ENCODE data around the gene MACROD2.

DNA sequence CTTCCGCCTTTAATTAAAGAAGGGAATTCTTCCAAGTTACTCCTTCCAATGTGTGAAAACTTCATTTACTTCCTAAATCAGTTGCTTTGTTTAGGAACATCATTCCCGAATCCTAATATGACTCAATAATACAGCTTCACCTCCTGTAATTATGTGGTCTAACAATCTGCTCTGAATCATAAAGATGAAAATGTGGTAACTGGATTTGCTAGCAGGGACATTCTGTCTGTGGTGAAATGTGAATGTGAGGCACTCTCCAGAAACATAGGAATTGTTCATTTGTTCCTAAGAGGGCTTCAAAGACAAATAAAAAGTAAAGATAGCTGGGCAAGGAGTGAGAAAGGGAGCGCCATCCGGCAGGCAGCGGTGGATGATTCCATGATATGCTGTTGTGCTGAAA is 1899.8 kb downstream of the MACROD2 start:
- no peak for TF ChIP-seq CTCF (IDR thresholded peaks at IDR 0.05)
- no peak for TF ChIP-seq POLR2A (IDR thresholded peaks at IDR 0.05)
- TF ChIP-seq POLR2AphosphoS5 (IDR thresholded peaks at IDR 0.05), result no peak
- no peak for TF ChIP-seq EP300 (IDR thresholded peaks at IDR 0.05)
